ENCODE data around the gene DYNC2LI1. TPM values are rescaled to one million over a fixed set of nuclear protein-coding genes. Genes with fewer than 3 reads are reported as not detected.

The DYNC2LI1 gene
- total and polyA plus RNA-seq, 2 of the 8 experiments (the other 6 are each of a cell fraction or from before 2014, with no cell fraction given) = 3.9 to 7.6 TPM

DNA sequence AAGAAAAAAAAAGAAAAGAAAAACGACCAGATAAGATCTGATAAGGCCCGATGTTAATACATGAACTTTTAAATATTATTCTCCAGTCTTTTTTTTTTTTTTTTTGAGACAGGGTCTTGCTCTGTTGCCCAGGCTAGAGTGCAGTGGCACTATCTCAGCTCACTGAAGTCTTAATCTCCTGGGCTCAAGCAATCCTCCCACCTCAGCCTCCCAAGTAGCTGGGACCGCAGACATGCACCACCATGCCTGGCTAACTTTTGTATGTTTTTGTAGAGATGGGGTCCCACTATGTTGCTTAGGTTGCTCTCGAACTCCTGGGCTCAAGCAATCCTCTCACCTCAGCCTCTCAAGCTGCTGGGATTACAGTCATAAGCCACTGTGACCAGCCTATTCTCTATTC, 63.2 kb downstream of the DYNC2LI1 start:
- no peak overlapping the region for H3K4me3 ChIP-seq (ENCODE audit: extremely low read depth in 1 of 4, insufficient read depth in 2 of 4, low read depth in 3 of 4, low read length in 4 of 4)
- H3K23me2 ChIP-seq (ENCODE audit: low read depth, low read length) = no peaks in the 10 kb centered on the region
- no peaks in the 10 kb centered on the region for H3K27me3 ChIP-seq (replicated peaks in 1 of 4; ENCODE audit: control insufficient read depth in 3 of 4, extremely low read depth in 1 of 4, insufficient read depth in 3 of 4, low read length in 3 of 4)
- no peaks in the 10 kb centered on the region for H3K79me2 ChIP-seq (ENCODE audit: control insufficient read depth in 1 of 2, insufficient read depth in 2 of 2, low read length in 2 of 2)
- no peak overlapping the region for H3K56ac ChIP-seq (replicated peaks; ENCODE audit: insufficient read length, low read depth, low read length)
- no peak overlapping the region for H3K9ac ChIP-seq (replicated peaks in 1 of 4; ENCODE audit: extremely low read depth in 1 of 4, low read depth in 3 of 4, low read length in 3 of 4)
- H2AFZ ChIP-seq (ENCODE audit: low read length) = no peak overlapping the region
- H4K5ac ChIP-seq (ENCODE audit: insufficient read length, low read depth, low read length) = no peak overlapping the region
- H4K8ac ChIP-seq (ENCODE audit: extremely low read depth, insufficient read depth, low read length) = no peak overlapping the region
- no peak overlapping the region for H2BK12ac ChIP-seq (ENCODE audit: low read depth, low read length)
- no peak overlapping the region for H3K4ac ChIP-seq (replicated peaks; ENCODE audit: insufficient read length, low read depth, low read length)
- no peak overlapping the region for H3K27ac ChIP-seq (ENCODE audit: low read depth, low read length)
- H2AK5ac ChIP-seq (ENCODE audit: low read depth, low read length) = no peak overlapping the region
- no peak overlapping the region for H3K4me2 ChIP-seq (ENCODE audit: insufficient read depth in 1 of 2, low read depth in 2 of 2, low read length in 2 of 2)
- H3K4me1 ChIP-seq (replicated peaks in 1 of 4; ENCODE audit: control insufficient read depth in 3 of 4, insufficient read depth in 4 of 4, low read length in 3 of 4) = peaks cover 0 to 6% (median 2%) of the 10 kb centered on the region in 4 experiments; a peak in 3 of 7 replicates
- H3K18ac ChIP-seq (ENCODE audit: extremely low read depth, low read length) = no peak overlapping the region
- no peak overlapping the region for H2BK20ac ChIP-seq (ENCODE audit: low read length)
- H2BK120ac ChIP-seq (replicated peaks; ENCODE audit: low read depth, low read length) = no peak overlapping the region
- FAIRE-seq = no peak
- H3K9me3 ChIP-seq (ENCODE audit: insufficient read depth in 2 of 2, low read depth in 1 of 2, low read length in 1 of 2) = no peaks in the 10 kb centered on the region
- H2BK5ac ChIP-seq (ENCODE audit: low read depth, low read length) = no peak overlapping the region
- POLR2A ChIA-PET (ENCODE audit: partially characterized antibody) = interaction anchor here (0.7 kb wide), 1 partner anchor 231 kb away, joined by 3 read pairs; no protein-coding TSS in a partner anchor
- H3K23ac ChIP-seq (ENCODE audit: insufficient read length) = no peak overlapping the region
- CTCF ChIA-PET (ENCODE audit: partially characterized antibody) = no interaction called here
- H3K36me3 ChIP-seq (ENCODE audit: control insufficient read depth in 2 of 4, insufficient read depth in 4 of 4, low read length in 3 of 4) = no peaks in the 10 kb centered on the region
- H4K91ac ChIP-seq (replicated peaks; ENCODE audit: insufficient read length, low read length) = no peak overlapping the region
- DNase-seq (ENCODE audit: low read depth in 1 of 2, low spot score in 2 of 2) = peak in 1 of 2 experiments; percentile 3
- WGBS, 2 experiments (ENCODE audit: extremely low coverage in 1 of 2, insufficient coverage in 1 of 2, insufficient read length in 1 of 2, insufficient replicate concordance in 2 of 2, low coverage in 1 of 2, low lambda C conversion rate in 2 of 2, missing lambda C conversion rate in 1 of 2) = 98% methylated on average over 4 of the region's 4 CpGs; no CpG with 5 or more reads in 1 of the 2 experiments
- no peak overlapping the region for H3K14ac ChIP-seq (ENCODE audit: insufficient read length)
- no peaks in the 10 kb centered on the region for H4K20me1 ChIP-seq (replicated peaks in 1 of 2; ENCODE audit: control insufficient read depth in 1 of 2, insufficient read depth in 2 of 2, low read length in 2 of 2)
- no peaks in the 10 kb centered on the region for H3K79me1 ChIP-seq (ENCODE audit: low read depth, low read length)
- H2BK15ac ChIP-seq (ENCODE audit: low read length) = no peak overlapping the region
- TF ChIP-seq MAFK (IDR thresholded peaks at IDR 0.05; ENCODE audit: low read depth, low read length) (no peak), RXRA (IDR thresholded peaks at IDR 0.05; ENCODE audit: insufficient read depth, low read depth, low read length) (no peak), SP1 (IDR thresholded peaks at IDR 0.05; ENCODE audit: low read depth, low read length) (no peak), CHD2 (IDR thresholded peaks at IDR 0.05; ENCODE audit: low read length) (no peak), GABPA (IDR thresholded peaks at IDR 0.05; ENCODE audit: borderline replicate concordance, insufficient read depth, low read length) (no peak), KDM5A (IDR thresholded peaks at IDR 0.05; ENCODE audit: low read length) (no peak)
